AG04449 (cell line): ENCODE measurements around the gene CUL7.
"Not testable (repeated sequence)": the region's sequence is repeated elsewhere in the genome, so short reads cannot be mapped to it uniquely, and the experiment has no call there.

Experiments used
- CTCF ChIA-PET: fragments of 350-600 bp; formaldehyde crosslinking; extraction: SDS; loops from one replicate; lab custom pipeline; 2021; ENCODE audit warnings: antibody characterized with exemption; lab: Yijun Ruan, JAX
- POLR2A ChIA-PET: fragments of 400-600, 350-600 bp; formaldehyde crosslinking; extraction: SDS; loops from one replicate; lab custom pipeline; 2020; ENCODE audit warnings: antibody characterized with exemption, inconsistent platforms; lab: Yijun Ruan, JAX
- DNase-seq: peaks from one replicate; pipeline ENCODE4 v3.0.0-alpha.2; 2010; ENCODE audit warnings: low read depth, low spot score
- H3K4me3 ChIP-seq: 2 replicates; pipeline ENCODE4 v1.5.1; 2011; ENCODE audit warnings: low read depth, mild to moderate bottlenecking, control low read depth, low read length
- CTCF ChIP-seq: IDR thresholded peaks from one replicate; pipeline ENCODE4 v1.5.1; 2011; ENCODE audit warnings: mild to moderate bottlenecking, moderate library complexity, low read length, control low read depth, inconsistent platforms; ENCODE audit not compliant: insufficient read depth; ENCODE audit errors: missing control alignments

The CUL7 gene

GRCh38 chr6:43045371-43045930 lies 8.2 kb downstream of the CUL7 start:
- ChIA-PET CTCF (interaction anchor here (1.3 to 1.6 kb wide), 2 partner anchors 98 to 144 kb away, joined by 4 to 5 read pairs; no protein-coding TSS in a partner anchor), POLR2A (interaction anchor here (0.6 to 1.4 kb wide), 2 partner anchors 8 to 20 kb away, joined by 3 to 5 read pairs; partner anchors contain the start of gene CUL7)

DNA sequence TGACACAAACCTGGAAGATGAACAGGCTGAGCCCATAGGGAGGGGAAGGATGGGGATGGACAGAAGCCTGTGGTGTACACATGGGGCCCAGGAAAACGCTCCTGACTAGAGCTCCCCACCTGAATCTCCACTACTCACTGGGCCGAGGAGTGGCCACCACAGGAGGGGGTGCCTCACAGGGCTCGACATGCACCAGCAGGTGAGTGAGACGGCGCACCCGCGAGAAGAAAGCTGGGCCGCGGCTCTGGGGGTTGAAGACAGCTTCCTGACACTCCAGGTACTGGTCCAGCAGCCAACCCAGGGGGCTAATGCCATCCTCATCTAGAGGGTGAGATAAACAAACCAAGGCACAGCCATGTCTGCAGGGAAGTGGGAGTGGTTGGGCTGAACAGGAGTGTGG lies 10.3 kb downstream of the CUL7 start:
- ChIA-PET CTCF (interaction anchor here (0.7 to 0.8 kb wide), 2 partner anchors 11 to 99 kb away, joined by 3 read pairs; partner anchors contain the start of gene CUL7), POLR2A (interaction anchor here (0.6 kb wide), 1 partner anchor 1295 kb away, joined by 5 read pairs; no protein-coding TSS in a partner anchor)
- no peak overlapping the region for H3K4me3 ChIP-seq
- DNase-seq = no peak
- TF ChIP-seq CTCF = no peak

More at GRCh38 chr6:43045371-43045930, 8.2 kb downstream of the CUL7 start:
- no peak for TF ChIP-seq CTCF
- H3K4me3 ChIP-seq = no peak overlapping the region
- no peak for DNase-seq

DNA sequence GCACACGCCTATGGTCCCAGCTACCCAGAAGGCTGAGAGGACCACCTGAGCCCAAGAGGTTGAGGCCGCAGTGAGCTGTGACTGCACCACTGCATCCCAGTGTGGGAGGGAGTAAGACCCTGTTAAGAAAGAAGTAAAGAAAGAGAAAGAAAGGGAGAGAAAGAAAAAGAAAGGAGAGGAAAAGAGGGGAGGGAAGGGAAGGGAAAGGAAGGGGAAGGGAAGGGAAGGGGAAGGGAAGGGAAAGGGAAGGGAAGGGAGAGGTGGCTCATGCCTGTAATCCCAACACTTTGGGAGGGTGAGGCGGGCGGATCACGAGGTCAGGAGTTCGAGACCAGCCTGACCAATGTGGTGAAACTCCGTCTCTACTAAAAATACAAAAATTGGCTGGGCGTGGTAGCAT lies 12.2 kb downstream of the CUL7 start:
- CTCF ChIA-PET, H3K4me3 ChIP-seq, DNase-seq, POLR2A ChIA-PET: not testable (repeated sequence)

DNA sequence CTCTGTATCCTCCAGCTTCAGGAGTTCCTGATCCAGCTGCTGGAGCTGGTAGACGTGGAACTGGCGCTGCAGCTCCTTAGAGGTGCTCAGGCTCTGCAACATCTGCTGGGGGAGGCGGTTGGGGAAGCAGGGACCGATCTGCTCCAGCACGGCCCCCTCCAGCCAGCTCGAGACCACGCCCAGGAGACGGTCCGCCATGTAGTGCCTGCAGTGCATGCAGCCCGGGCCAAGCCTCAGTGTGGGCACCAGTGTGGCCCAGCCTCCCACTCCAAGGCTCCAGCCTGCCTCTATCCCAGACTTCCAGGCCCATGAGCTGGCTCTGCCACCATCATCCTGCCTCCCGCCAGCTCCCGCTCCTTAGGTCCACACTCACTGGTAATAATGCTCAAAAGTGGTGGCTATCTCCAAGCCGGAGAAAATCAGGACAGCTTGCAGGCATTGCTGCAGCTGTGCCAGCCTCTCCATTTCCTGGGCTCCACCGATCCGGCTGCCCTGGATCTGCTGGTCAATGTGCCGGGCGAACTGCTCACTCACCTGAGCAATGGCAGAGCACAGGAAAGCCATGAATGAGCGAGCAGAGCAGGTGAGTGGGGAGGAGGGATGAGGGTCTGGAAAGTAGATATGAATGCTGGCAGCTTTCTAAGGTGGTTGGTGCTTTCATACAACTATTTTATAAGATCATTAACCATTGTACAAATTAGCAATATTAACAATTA lies 13.0 kb downstream of the CUL7 start:
- CTCF ChIA-PET = no interaction called here
- no peak for TF ChIP-seq CTCF
- POLR2A ChIA-PET = no interaction called here
- DNase-seq = no peak
- H3K4me3 ChIP-seq = no peak overlapping the region

- CTCF ChIA-PET = interaction anchor here (1.7 kb wide), 1 partner anchor 32 kb away, joined by 6 read pairs; no protein-coding TSS in a partner anchor
- no peak overlapping the region for H3K4me3 ChIP-seq
- no peak for DNase-seq
- no peak for TF ChIP-seq CTCF
- POLR2A ChIA-PET = interaction anchor here (0.9 kb wide), 1 partner anchor 14 kb away, joined by 3 read pairs; no protein-coding TSS in a partner anchor
Measured at GRCh38 chr6:43038727-43039126, 14.9 kb downstream of the CUL7 start.

- POLR2A ChIA-PET = interaction anchor here (0.7 to 0.9 kb wide), 3 partner anchors 13 to 16 kb away, joined by 3 read pairs; partner anchors contain the start of gene CUL7
- CTCF ChIA-PET = no interaction called here
- DNase-seq = no peak
- no peak for TF ChIP-seq CTCF
- H3K4me3 ChIP-seq = no peak overlapping the region
Measured at GRCh38 chr6:43037706-43038105, 15.9 kb downstream of the CUL7 start.
